ENCODE data around the gene FADS1.

DNA sequence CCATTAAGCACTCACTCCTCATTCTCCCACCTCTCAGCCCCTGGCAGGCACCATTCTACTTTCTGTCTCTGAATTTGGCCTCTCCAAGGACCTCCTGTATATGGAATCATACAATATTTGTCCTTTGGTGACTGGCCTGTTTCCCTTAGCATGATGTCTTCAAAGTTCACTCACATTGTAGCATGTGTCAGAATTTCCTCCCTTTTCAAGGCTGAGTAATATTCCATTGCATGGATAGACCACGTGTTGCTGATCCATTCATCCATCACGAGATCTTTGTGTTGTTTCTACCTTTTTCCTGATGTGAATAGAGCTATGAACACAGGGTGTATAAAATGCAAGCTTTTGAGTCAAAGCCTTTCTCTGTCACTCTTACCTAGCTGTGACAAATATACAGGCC lies 22.9 kb upstream of the FADS1 start:
- TF ChIP-seq CTCF (IDR thresholded peaks at IDR 0.05 in 4 of 5, conservative IDR thresholded peaks at IDR 0.05 in 1 of 5), result no peak
- no peak for TF ChIP-seq POLR2A (IDR thresholded peaks at IDR 0.05)

All from gastrocnemius medialis (tissue), 4 donors.